PFSK-1 (cell line): ENCODE data around the gene TASL.

Source experiments
- FOXP2 ChIP-seq: optimal IDR thresholded peaks from 2 replicates; pipeline ENCODE3; 2011; ENCODE audit warnings: borderline replicate concordance, control low read depth, inconsistent platforms; ENCODE audit not compliant: insufficient read depth; ENCODE audit errors: extremely low read length, extremely low read depth
- POLR2AphosphoS5 ChIP-seq: IDR thresholded peaks from 2 replicates; pipeline ENCODE4 v1.6.1; 2012; ENCODE audit warnings: low read depth, mild to moderate bottlenecking, control low read depth, low read length, moderate library complexity
- REST ChIP-seq, 2 experiments: IDR thresholded peaks; 2 replicates each; pipeline versions ENCODE4 v1.6.1 to v1.8.0; 2011 to 2012; ENCODE audit warnings: low read depth in 2 of 2, low read length in 2 of 2, control low read depth in 1 of 2, inconsistent platforms in 1 of 2, mild to moderate bottlenecking in 1 of 2, moderate library complexity in 1 of 2; ENCODE audit not compliant: insufficient read depth in 1 of 2
- SIN3A ChIP-seq: IDR thresholded peaks from 2 replicates; pipeline ENCODE4 v1.6.1; 2012; ENCODE audit warnings: mild to moderate bottlenecking, low read length, moderate library complexity, borderline replicate concordance; ENCODE audit not compliant: insufficient read depth
- TAF1 ChIP-seq: IDR thresholded peaks from 2 replicates; pipeline ENCODE4 v1.6.1; 2012; ENCODE audit warnings: low read length, control low read depth, borderline replicate concordance; ENCODE audit not compliant: insufficient read depth

The TASL gene

DNA sequence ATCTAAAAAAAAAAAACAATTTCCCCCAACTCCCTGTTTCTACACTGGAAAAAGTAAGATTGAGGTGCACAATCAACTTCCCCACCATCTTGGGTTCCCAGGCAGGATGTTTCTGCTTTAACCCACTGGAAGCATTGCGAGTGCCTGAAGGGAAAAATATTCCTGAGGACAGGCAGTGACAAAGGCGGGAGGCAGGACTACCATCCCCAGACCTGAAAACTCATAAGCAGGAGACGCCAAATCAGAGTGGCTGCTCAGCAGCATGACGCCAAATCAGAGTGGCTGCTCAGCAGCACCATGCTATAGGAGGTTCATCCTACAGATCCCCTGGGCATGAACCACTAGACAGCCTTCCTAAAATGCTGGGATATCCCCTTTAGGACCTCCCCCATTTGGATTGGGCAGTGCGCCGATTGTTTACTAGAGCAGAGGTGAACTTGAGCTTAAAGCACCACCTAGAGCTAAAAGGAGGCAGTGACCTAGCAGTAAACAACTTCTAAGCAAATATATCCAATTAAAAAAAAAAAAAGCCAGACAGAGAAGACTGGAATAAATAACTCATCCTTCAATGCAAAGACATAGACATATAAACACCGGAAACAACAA is 40.7 kb upstream of the TASL start:
- TF ChIP-seq POLR2AphosphoS5 = no peak
- TF ChIP-seq REST (IDR thresholded peaks at IDR 0.05; ENCODE audit: insufficient read depth in 1 of 2, low read depth in 2 of 2, low read length in 2 of 2) = no peak
- no peak for TF ChIP-seq FOXP2
- no peak for TF ChIP-seq TAF1
- TF ChIP-seq SIN3A = no peak

GRCh38 chrX:30615229-30615628 is 37.7 kb upstream of the TASL start:
- TF ChIP-seq SIN3A (no peak), FOXP2 (no peak), POLR2AphosphoS5 (no peak), TAF1 (no peak), REST (IDR thresholded peaks at IDR 0.05; ENCODE audit: insufficient read depth in 1 of 2, low read depth in 2 of 2, low read length in 2 of 2) (no peak)

GRCh38 chrX:30613721-30614120 is 36.2 kb upstream of the TASL start:
- no peak for TF ChIP-seq SIN3A
- no peak for TF ChIP-seq FOXP2
- TF ChIP-seq TAF1 = no peak
- no peak for TF ChIP-seq POLR2AphosphoS5
- TF ChIP-seq REST (IDR thresholded peaks at IDR 0.05; ENCODE audit: insufficient read depth in 1 of 2, low read depth in 2 of 2, low read length in 2 of 2) = no peak

DNA sequence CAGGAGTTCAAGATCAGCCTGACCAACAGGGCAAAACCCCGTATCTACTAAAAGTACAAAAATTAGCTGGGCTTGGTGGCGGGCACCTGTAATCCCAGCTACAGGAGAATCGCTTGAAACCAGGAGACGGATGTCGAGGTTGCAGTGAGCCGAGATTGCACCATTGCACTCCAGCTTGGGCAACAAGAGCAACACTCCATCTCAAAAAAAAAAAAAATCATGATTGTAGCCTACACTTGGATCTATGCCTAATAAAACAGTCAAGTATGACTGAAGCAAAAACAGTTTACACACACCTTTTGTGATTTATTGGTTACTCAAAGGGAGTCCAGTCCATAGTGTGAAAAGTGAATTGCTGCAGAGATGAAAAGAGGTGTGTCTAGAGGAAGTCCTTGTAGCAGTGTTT is 34.7 kb upstream of the TASL start:
- TF ChIP-seq FOXP2 (no peak), SIN3A (no peak), TAF1 (no peak), REST (IDR thresholded peaks at IDR 0.05; ENCODE audit: insufficient read depth in 1 of 2, low read depth in 2 of 2, low read length in 2 of 2) (no peak), POLR2AphosphoS5 (no peak)

DNA sequence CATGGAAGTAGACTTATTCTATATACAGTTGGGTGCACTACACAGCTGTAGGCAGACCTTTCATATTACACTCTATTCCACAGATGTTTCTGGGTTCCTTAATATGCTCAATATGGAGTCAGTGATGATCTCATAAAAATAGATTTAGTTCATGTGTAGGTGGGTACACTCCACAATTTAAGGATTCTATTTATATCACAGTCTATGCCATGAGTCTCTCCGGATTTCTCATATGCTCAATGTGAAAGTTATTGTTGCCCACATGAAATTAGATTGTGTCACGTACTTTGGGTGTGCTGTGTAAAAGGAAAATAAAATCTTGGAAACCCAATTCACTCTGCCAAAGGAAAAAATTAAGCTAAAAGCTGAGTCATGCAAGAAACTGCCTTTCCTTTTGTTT is 32.5 kb upstream of the TASL start:
- TF ChIP-seq FOXP2 (no peak), REST (IDR thresholded peaks at IDR 0.05; ENCODE audit: insufficient read depth in 1 of 2, low read depth in 2 of 2, low read length in 2 of 2) (no peak), POLR2AphosphoS5 (no peak), TAF1 (no peak), SIN3A (no peak)
